Tibial artery (tissue), 4 donors: Measurements from ENCODE around the gene DNAJB2.
A peak's percentile ranks its signal among the peaks of the same experiment; 100 is the strongest.

ENCODE experiments used
- DNase-seq, 2 donors: peaks; one replicate each; pipeline ENCODE4 v3.0.0-alpha.2; 2019
- H3K27ac ChIP-seq, 2 donors: fragments of 200-600 bp; sonication (generic) in 1 of 2; 1 replicate in 1 of 2; 2 replicates in 1 of 2; pipeline ENCODE4 v1.5.1; 2018 to 2019; ENCODE audit warnings: mild to moderate bottlenecking in 1 of 2
- H3K27me3 ChIP-seq, 2 donors: fragments of 200-600 bp; sonication (generic) in 1 of 2; one replicate each; pipeline versions ENCODE4 v1.5.1 to v1.6.0; 2016 to 2019
- H3K36me3 ChIP-seq, 3 donors: fragments of 200-600 bp; sonication (generic) in 2 of 3; one replicate each; pipeline ENCODE4 v1.5.1; 2016 to 2019; ENCODE audit warnings: mild to moderate bottlenecking in 2 of 3
- H3K4me1 ChIP-seq, 4 donors: fragments of 200-600 bp; sonication (generic) in 2 of 4; 1 replicate in 3 of 4; 2 replicates in 1 of 4; pipeline ENCODE4 v1.5.1; 2016 to 2019
- H3K4me3 ChIP-seq, 2 donors: fragments of 200-600 bp; sonication (generic) in 1 of 2; 1 replicate in 1 of 2; 2 replicates in 1 of 2; pipeline ENCODE4 v1.5.1; 2018 to 2019; ENCODE audit warnings: mild to moderate bottlenecking in 2 of 2
- H3K9me3 ChIP-seq, 3 donors: fragments of 200-600 bp; sonication (generic) in 1 of 3; one replicate each; pipeline ENCODE4 v1.5.1; 2016 to 2019
- intact Hi-C: fragments of 100-400 bp; cut with DNase I; formaldehyde crosslinking; loops from one replicate; pipeline ENCODE4 v1.15.0; 2023; ENCODE audit warnings: low total_unique reads
- TF ChIP-seq, protein P1 (sequence below), 2 experiments: fragments of 200-600 bp in 1 of 2; fragments of 450-650 bp in 1 of 2; IDR thresholded peaks; one replicate each; pipeline ENCODE4 v1.5.1; 2017 to 2019; ENCODE audit warnings: antibody characterized with exemption in 2 of 2, mild to moderate bottlenecking in 1 of 2, moderate library complexity in 1 of 2

The DNAJB2 gene

DNA sequence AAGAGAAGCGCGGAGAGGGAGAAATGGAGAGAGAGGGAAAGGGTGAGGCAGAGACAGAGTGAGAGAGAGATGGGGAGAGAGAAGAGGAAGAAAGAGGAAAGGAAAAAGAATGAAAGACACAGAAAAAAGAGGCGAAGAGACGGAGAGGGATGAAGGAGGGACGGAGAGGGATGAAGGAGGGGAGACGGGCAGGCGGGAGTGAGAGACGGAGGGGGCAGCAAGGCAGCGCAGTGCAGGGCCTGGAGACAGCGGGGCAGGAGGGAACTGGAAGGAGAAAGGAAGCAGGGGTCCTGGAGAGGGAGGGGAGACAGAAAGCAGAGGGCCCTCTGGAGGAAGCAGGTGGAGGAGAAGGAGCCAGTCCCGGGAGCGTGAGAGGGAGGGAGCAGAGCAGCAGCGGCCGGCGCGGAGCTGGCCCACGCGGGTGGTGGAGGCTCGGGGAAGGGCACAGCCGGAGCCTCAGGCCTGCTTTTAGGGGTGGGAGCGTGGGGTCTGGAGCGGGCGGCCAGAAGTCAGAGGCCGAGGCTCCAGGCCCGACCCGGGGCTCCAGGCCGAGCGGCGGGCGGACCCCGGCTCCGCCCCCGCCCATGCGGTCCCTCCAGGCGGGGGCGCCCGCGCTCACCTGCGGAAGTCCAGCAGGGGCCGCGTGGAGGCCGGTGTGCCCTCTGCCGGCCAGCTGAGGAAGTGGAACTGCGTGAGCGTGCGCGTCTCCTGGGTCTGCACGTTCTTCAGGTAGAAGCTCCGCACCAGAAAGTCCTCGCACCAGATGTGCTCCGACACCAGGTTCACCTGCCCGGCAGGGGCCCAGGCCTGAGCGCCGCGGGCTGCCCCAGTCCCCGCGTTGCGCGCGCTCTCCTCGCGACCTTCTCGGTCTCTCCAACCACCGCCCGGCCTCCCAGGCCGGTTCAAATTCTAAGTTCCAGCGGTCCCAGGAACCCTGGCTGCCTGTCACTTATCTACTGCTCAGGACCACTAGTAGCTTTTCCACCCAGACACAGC is 15.5 kb downstream of the DNAJB2 start:
- no peaks in the 10 kb centered on the region for H3K9me3 ChIP-seq
- H3K36me3 ChIP-seq, result no peaks in the 10 kb centered on the region
- TF ChIP-seq, protein P1, sequence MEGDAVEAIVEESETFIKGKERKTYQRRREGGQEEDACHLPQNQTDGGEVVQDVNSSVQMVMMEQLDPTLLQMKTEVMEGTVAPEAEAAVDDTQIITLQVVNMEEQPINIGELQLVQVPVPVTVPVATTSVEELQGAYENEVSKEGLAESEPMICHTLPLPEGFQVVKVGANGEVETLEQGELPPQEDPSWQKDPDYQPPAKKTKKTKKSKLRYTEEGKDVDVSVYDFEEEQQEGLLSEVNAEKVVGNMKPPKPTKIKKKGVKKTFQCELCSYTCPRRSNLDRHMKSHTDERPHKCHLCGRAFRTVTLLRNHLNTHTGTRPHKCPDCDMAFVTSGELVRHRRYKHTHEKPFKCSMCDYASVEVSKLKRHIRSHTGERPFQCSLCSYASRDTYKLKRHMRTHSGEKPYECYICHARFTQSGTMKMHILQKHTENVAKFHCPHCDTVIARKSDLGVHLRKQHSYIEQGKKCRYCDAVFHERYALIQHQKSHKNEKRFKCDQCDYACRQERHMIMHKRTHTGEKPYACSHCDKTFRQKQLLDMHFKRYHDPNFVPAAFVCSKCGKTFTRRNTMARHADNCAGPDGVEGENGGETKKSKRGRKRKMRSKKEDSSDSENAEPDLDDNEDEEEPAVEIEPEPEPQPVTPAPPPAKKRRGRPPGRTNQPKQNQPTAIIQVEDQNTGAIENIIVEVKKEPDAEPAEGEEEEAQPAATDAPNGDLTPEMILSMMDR (IDR thresholded peaks at IDR 0.05), result peak; percentile 99 to 100
- H3K4me1 ChIP-seq, result peaks cover 0 to 29% (median 14%) of the 10 kb centered on the region in 4 donors
- peak overlapping the region; percentile 78 to 86 for H3K27ac ChIP-seq
- peak; percentile 82 to 87 for DNase-seq
- H3K4me3 ChIP-seq, result peak overlapping the region; percentile 55 to 61
- intact Hi-C loops, result loop anchor here (1.0 to 10.0 kb wide), 4 partner anchors 16 to 240 kb away; partner anchors contain the start of genes ANKZF1, ATG9A, DNAJB2 and NHEJ1
- H3K27me3 ChIP-seq, result peaks cover 0 to 12% of the 10 kb centered on the region in 2 donors

DNA sequence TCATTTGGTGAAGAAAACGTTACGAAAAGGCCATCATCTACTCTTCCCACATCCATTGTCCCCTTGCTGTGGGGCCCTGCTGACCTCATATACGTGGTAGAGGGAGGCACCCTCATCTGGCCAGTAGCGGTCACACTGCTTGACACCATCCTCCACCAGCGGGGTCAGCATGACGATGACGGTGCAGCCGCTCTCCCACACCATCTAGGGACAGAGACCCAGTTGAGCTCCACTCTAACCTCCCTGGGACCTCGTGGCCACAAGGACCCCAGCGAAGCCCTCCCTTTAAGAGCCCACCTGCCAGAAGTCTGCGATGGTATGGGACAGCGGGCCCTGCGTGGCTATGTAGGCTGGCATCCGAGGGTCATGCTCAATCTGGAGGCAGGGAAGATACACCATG is 17.0 kb downstream of the DNAJB2 start:
- Histone ChIP-seq H3K4me1 (peaks cover 0 to 22% (median 8%) of the 10 kb centered on the region in 4 donors), H3K9me3 (no peaks in the 10 kb centered on the region), H3K27me3 (peaks cover 0 to 22% of the 10 kb centered on the region in 2 donors), H3K4me3 (no peak overlapping the region), H3K27ac (no peak overlapping the region), H3K36me3 (no peaks in the 10 kb centered on the region)
- TF ChIP-seq, protein P1 (IDR thresholded peaks at IDR 0.05), result no peak
- intact Hi-C loops, result loop anchor here (10.0 kb wide), 2 partner anchors 71 to 239 kb away; partner anchors contain the start of genes ANKZF1 and ATG9A
- DNase-seq, result no peak

DNA sequence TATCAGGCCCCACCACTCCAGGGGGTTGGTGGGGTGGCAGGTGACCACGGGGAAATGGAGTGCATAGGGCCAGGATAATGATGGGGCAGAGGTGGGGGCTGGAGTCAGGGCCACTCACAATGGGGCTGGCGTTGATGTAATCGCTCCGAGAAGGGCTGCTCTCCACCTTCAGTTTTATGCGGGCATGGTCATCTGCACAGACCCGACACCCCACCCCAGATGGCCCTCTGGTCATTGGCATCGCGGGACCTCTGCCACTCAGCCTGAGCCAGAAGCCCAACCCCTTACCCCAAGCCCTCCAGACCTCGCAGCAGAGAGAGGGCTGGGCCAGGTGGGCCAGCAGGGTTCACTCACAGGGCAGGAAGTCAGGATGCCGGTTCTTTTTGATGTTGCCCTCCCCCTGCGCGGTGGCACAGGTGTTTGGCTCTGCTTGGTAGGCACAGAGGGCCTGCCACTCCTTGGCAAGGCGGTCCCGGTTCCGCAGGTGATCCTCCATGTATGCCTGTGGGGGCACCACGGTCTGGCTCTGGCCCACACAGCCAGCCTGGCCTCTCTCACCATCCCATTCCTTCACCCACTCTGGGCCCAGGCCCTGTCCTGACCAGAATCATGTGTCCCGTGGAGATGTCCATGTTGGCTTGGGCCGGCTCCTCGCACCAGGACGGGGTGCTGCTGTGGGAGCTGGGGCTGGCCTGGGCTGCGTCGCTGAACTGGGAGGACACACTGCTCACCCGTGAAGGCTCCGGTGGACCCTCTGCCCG is 17.6 kb downstream of the DNAJB2 start:
- H3K4me3 ChIP-seq, result no peak overlapping the region
- H3K9me3 ChIP-seq, result no peaks in the 10 kb centered on the region
- intact Hi-C loops, result loop anchor here (10.0 kb wide), 2 partner anchors 72 to 238 kb away; partner anchors contain the start of genes ANKZF1 and ATG9A
- peaks cover 0 to 22% (median 8%) of the 10 kb centered on the region in 4 donors for H3K4me1 ChIP-seq
- H3K36me3 ChIP-seq, result no peaks in the 10 kb centered on the region
- TF ChIP-seq, protein P1 (IDR thresholded peaks at IDR 0.05), result no peak
- no peak for DNase-seq
- H3K27me3 ChIP-seq, result peaks cover 0 to 26% of the 10 kb centered on the region in 2 donors
- H3K27ac ChIP-seq, result no peak overlapping the region

DNA sequence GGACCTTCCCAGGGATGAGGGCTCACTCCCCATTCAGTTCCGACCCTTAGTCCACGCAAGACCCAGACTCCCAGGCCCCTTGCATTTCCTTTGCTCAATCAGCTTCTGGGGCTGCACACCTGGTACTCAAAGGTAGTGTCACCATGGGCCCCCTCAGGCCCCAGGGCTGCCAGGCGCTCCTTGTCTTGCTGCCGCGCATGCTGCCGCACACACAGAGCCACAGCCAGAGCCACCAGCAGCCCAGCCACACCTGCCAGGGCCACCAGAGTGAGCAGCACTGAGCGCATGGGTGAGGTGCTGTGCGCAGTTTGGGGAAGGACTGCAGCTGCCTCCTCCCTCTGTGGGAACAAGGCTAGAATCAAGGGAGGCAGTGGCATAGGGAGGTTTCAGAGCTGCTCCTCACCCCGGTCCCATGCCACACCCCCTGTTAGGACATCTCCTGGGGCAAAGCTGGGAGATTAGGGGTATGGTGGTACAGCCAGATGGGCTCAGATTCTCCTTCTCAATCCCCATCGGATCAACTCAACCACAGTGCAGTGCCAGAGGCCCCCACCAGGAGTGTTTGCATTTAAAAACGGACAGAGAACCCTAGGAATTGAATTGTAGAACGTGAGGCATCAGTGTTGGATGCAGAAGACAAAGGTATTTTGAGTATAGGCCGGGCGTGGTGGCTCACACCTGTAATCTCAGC is 18.7 kb downstream of the DNAJB2 start:
- Histone ChIP-seq H3K36me3 (no peaks in the 10 kb centered on the region), H3K4me1 (peaks cover 0 to 22% (median 8%) of the 10 kb centered on the region in 4 donors), H3K27ac (no peak overlapping the region), H3K4me3 (no peak overlapping the region), H3K27me3 (peaks cover 0 to 37% of the 10 kb centered on the region in 2 donors), H3K9me3 (no peaks in the 10 kb centered on the region)
- DNase-seq, result no peak
- TF ChIP-seq, protein P1 (IDR thresholded peaks at IDR 0.05), result no peak
- intact Hi-C loops, result loop anchor here (10.0 kb wide), 2 partner anchors 73 to 237 kb away; partner anchors contain the start of genes ANKZF1 and ATG9A
